GM12874 (cell line): ENCODE measurements around the gene ILKAP.

Experiments
- TF ChIP-seq, protein P1 (sequence below): IDR thresholded peaks from 2 replicates; pipeline ENCODE4 v1.5.1; 2011; ENCODE audit warnings: low read depth, mild to moderate bottlenecking, control low read depth, low read length, moderate library complexity; ENCODE audit not compliant: insufficient read depth

The ILKAP gene

DNA sequence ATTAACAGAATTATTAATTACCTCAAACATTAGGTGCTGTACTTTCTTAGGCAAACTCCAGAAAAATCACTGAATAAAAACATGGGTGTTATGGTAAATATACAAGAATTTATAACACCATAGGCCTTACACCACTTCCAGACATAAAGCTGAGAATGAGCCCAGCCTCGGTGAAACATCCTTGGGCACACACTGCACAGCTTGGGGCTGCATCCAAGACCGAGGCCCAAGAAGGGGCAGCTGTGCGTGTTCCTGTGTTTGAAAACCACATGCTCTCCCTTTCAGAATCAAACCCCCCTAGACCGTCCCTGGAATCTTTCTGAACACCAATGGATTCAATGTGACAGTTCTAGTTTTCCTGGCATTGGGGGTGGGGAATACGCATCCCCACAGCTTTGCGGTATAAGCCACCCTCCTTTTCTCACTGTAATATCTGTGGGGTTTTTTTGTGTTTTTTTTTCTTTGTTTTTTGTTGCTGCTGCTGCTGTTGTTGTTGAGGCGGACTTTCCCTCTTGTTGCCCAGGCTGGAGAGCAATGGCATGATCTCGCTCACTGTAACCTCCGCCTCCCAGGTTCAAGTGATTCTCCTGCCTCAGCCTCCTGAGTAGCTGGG lies 31.8 kb downstream of the ILKAP start:
- TF ChIP-seq, protein P1, sequence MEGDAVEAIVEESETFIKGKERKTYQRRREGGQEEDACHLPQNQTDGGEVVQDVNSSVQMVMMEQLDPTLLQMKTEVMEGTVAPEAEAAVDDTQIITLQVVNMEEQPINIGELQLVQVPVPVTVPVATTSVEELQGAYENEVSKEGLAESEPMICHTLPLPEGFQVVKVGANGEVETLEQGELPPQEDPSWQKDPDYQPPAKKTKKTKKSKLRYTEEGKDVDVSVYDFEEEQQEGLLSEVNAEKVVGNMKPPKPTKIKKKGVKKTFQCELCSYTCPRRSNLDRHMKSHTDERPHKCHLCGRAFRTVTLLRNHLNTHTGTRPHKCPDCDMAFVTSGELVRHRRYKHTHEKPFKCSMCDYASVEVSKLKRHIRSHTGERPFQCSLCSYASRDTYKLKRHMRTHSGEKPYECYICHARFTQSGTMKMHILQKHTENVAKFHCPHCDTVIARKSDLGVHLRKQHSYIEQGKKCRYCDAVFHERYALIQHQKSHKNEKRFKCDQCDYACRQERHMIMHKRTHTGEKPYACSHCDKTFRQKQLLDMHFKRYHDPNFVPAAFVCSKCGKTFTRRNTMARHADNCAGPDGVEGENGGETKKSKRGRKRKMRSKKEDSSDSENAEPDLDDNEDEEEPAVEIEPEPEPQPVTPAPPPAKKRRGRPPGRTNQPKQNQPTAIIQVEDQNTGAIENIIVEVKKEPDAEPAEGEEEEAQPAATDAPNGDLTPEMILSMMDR: no peak

DNA sequence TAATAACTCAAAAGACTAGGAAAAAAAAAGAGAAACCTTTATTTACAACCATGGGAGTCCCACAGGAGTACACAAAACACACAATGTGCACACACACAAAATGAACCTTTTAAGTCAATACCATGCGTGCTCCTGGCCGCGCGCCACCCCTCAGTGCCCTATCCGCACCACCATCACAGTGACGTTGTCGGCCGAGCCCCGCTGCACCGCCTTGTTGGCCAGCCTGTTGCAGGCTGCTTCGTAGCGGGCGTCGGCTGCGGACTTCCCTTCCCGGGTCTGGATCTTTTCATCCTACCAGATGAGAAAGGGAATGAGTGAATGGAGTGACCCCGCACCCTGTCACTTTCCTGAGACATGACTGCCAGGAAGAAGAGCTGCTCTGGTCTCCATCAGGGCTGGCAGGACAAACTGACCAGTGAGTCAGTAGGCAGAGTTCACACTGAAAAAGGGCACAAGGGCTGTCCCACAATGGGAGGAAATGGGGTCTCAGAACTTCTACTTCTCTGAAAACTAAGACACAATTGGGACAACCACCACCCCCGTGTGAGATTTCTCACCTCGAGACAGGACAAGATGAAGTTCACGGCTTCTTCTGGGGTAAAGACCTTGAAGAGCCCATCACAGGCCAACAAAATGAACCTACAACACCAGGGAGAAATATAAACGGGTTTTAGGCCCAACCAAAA lies 33.0 kb downstream of the ILKAP start:
- TF ChIP-seq, protein P1: no peak

DNA sequence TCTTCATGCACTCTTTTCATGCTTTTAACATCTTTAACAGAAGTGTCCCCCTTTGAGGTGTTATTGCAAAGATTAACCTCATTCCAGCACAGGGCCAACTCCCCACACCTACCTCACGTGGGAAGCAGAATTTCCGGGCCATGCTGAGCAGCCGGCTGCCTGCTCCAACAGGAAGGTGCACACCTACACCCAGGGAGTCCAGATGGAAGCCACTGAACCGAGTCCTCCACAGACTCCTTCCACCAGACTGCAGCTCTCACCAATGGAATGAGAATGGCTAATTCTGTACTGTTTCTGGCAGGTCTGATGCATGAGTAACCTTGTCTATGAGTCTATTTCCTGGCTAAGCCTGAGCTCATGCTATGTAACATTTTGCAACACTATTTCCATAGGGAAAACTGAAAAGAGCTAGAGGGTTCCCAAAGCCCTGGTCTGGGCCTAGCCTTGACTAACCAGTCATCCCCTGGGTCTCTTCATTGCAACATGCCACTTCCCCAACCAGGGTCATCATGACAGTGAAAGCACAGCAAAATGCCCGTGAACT lies 33.7 kb downstream of the ILKAP start:
- TF ChIP-seq, protein P1: no peak

DNA sequence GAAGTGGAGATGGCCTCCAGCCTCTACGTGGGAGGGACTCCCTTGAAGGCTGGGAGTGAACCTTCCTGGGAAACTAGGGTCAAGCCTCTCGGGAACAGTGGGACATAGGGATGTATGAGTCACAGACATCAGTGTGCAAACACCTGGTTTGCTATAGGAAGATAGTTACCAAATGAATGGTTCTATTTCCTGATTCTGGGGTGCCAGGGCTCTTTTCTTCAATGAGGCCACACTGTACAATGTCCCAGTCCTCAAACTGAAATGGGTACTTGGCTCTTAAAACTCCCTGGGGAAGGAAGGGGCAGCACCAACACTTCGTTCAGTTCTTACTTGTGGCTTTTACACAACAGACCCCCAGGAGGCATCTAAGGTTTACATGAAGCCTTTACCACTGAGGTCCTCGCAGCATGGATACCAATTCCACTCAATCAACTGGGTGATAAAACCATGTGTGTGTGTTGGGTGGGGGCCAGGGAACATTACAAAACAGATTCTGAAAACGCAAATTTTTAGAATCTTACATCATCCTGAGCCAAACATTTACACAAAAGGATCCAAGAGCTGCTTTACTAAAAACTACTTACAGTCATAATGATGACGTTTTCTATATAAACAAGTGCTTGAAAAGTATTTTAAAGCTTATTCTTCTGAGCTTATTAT lies 34.3 kb downstream of the ILKAP start:
- TF ChIP-seq, protein P1: no peak

DNA sequence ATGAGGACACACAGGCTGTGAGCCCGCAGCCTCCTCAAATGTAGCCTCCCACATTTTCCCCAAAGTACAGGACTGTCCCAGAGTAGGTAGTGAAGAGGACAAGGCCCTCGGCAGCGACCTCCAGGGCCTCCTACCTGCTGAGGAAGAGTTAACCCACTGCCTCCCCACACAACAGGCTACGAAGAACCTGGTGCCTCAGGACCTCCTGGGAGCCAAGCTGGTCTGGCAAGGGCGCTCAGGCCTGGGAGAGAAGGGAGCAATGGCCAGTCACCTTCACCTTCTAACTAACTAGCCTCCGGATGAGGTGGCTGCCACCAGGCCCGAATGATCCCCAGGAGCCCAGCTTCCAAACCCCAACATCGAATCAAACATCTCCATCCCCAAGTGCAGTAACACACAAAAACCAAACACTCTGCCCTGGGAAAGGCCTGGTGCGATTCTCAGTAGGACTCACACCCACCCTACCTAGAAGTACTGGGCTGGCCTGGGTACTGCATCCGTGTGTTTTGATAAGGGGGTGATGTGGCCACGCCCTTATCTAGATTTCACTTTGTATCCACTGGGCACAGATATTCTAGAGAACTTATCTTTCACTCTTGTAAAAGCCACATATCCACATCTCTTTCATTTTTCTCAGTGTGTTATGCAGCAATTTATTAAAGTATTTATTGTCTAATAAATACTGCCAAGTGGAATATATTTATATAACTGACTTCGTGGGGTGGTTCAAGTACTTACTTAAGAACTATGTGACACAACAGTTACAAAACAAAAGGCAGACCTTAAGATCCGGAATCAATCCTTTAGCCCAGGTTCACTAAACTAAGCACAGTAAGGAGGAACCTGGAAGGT lies 35.1 kb downstream of the ILKAP start:
- TF ChIP-seq, protein P1: no peak

DNA sequence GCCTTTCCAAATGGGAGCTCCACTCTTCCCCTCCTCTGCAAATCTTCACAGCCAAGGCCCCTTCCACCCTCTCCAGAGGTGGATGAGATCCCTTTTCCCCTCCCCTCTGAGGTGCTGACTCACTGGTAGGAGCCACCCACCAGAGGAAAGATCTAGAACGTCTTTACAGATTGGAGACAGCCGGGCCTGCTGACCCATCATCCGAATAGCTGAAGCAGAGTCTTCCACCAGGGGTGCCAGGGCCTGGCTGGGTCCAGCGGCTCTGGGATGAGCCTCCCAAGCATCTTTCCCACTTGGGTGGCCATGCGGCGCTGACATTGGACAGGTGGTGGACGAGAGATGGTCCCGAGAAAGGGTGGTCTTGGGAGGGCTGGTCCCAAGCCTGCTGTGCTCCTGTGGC lies 35.7 kb downstream of the ILKAP start:
- TF ChIP-seq, protein P1: no peak

DNA sequence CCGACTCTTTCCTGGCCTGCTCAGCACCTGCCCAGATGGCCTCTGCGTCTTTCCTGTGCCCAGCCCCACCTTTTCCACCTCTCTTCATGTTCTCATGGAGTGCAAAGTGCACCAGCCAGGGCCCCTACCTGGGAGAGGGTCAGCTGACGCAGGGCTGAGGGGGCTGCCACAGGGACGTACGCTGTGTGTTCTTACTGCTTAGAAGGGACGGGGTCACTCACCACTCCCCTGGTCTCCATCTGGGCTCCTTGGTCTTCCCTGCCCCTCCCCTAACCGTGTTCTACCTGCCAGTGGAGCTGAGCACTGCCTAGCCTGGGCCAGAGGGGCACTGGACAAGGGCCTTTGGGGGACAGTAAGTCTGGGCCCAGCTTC lies 36.2 kb downstream of the ILKAP start:
- TF ChIP-seq, protein P1: no peak
